Endothelial cell of umbilical vein (primary cell): ENCODE measurements around the gene ABR. TPM values are rescaled to one million over a fixed set of nuclear protein-coding genes. Genes with fewer than 3 reads are reported as not detected.

ENCODE experiments used
- BruUV-seq: library from RNA; stranded (reverse); fragments of 400-500 nt; replicated peaks from 2 replicates; lab custom pipeline; 2021; lab: Mats Ljungman, UMichigan
- CTCF ChIA-PET: fragments of 300-600, 350-600 bp; sonication (Branson Sonifier 250); formaldehyde crosslinking; loops from one replicate; lab custom pipeline; 2021; ENCODE audit warnings: antibody characterized with exemption, inconsistent platforms; lab: Charles Lee
- POLR2A ChIA-PET: fragments of 300-600, 350-600 bp; sonication (Branson Sonifier 250); formaldehyde crosslinking; loops from one replicate; lab custom pipeline; 2021; ENCODE audit warnings: antibody characterized with exemption, inconsistent platforms; lab: Charles Lee
- DNase-seq: peaks from one replicate; pipeline ENCODE4 v3.0.0-alpha.2; 2011; ENCODE audit warnings: low read depth, low spot score
- FAIRE-seq: peaks from 2 replicates; lab custom pipeline; 2011; peaks lifted over from hg19 to GRCh38; lab: Jason Lieb, UNC
- H2AFZ ChIP-seq: 2 replicates; pipeline ENCODE4 v1.6.0; 2012; ENCODE audit warnings: low read depth, low read length, control low read depth, inconsistent platforms
- H3K27ac ChIP-seq: 2 replicates; pipeline ENCODE4 v1.5.1; 2011; ENCODE audit warnings: low read depth, mild to moderate bottlenecking, control low read depth, low read length, moderate library complexity; ENCODE audit not compliant: insufficient read depth
- H3K27me3 ChIP-seq, 2 experiments: 2 replicates each; pipeline versions ENCODE4 v1.6.0 to v1.6.1; 2011; ENCODE audit warnings: low read length in 2 of 2, mixed read lengths in 1 of 2; ENCODE audit not compliant: control insufficient read depth in 2 of 2, insufficient read depth in 2 of 2
- H3K36me3 ChIP-seq, 2 experiments: 2 replicates in 1 of 2; 3 replicates in 1 of 2; pipeline ENCODE4 v1.5.1; 2011; ENCODE audit warnings: low read length in 2 of 2, mild to moderate bottlenecking in 1 of 2, moderate library complexity in 1 of 2; ENCODE audit not compliant: control insufficient read depth in 2 of 2, insufficient read depth in 2 of 2; ENCODE audit errors: extremely low read depth in 1 of 2
- H3K4me1 ChIP-seq: 3 replicates; pipeline ENCODE4 v1.5.1; 2011; ENCODE audit warnings: mild to moderate bottlenecking, low read length; ENCODE audit not compliant: control insufficient read depth, insufficient read depth; ENCODE audit errors: extremely low read depth
- H3K4me2 ChIP-seq: 2 replicates; pipeline ENCODE4 v1.6.1; 2011; ENCODE audit warnings: low read length, control low read depth, mixed read lengths; ENCODE audit not compliant: insufficient read depth
- H3K4me3 ChIP-seq, 3 experiments: fragments of 200-600 bp in 1 of 3; sonication (generic), shearing (Covaris generic) in 1 of 3; replicated peaks in 1 of 3; 2 replicates each; pipeline ENCODE4 v1.5.1; 2011 to 2016; ENCODE audit warnings: control low read depth in 3 of 3, low read length in 3 of 3, mild to moderate bottlenecking in 2 of 3, inconsistent platforms in 1 of 3, low read depth in 1 of 3, moderate library complexity in 1 of 3; ENCODE audit not compliant: insufficient read depth in 1 of 3
- H3K79me2 ChIP-seq: 2 replicates; pipeline ENCODE4 v1.6.0; 2012; ENCODE audit warnings: low read length, inconsistent platforms; ENCODE audit not compliant: control insufficient read depth, insufficient read depth
- H3K9ac ChIP-seq: replicated peaks from 2 replicates; pipeline ENCODE3; 2011; ENCODE audit warnings: low read length, control low read depth; ENCODE audit not compliant: insufficient read depth; ENCODE audit errors: extremely low read depth
- H3K9me1 ChIP-seq: replicated peaks from 3 replicates; pipeline ENCODE4 v1.6.0; 2011; ENCODE audit warnings: mild to moderate bottlenecking, low read length; ENCODE audit not compliant: control insufficient read depth, insufficient read depth; ENCODE audit errors: extremely low read depth
- H3K9me3 ChIP-seq: replicated peaks from 2 replicates; pipeline ENCODE4 v1.5.1; 2012; ENCODE audit warnings: low read length, inconsistent platforms; ENCODE audit not compliant: control insufficient read depth, insufficient read depth
- H4K20me1 ChIP-seq: replicated peaks from 2 replicates; pipeline ENCODE3; 2011; ENCODE audit warnings: mild to moderate bottlenecking, low read length; ENCODE audit not compliant: control insufficient read depth, insufficient read depth; ENCODE audit errors: extremely low read depth
- CTCF ChIP-seq, 2 donors: IDR thresholded peaks; 1 replicate in 1 of 2; 2 replicates in 1 of 2; pipeline ENCODE4 v1.5.1; 2011; ENCODE audit warnings: low read length in 2 of 2, mild to moderate bottlenecking in 2 of 2, moderate library complexity in 2 of 2, control low read depth in 1 of 2, inconsistent platforms in 1 of 2, low read depth in 1 of 2; ENCODE audit not compliant: insufficient read depth in 1 of 2; ENCODE audit errors: extremely low read depth in 1 of 2
- EZH2 ChIP-seq: IDR thresholded peaks from 2 replicates; pipeline ENCODE4 v1.6.1; 2012; ENCODE audit warnings: borderline replicate concordance, low read depth, mild to moderate bottlenecking, moderate library complexity, low read length, inconsistent platforms; ENCODE audit not compliant: severe bottlenecking
- FOS ChIP-seq: IDR thresholded peaks from 2 replicates; pipeline ENCODE4 v1.6.1; 2011; ENCODE audit warnings: mild to moderate bottlenecking, low read length, moderate library complexity, borderline replicate concordance; ENCODE audit not compliant: insufficient read depth
- GATA2 ChIP-seq: IDR thresholded peaks from 2 replicates; pipeline ENCODE4 v1.7.0; 2011; ENCODE audit warnings: low read depth, mild to moderate bottlenecking, moderate library complexity, mixed read lengths, low read length; ENCODE audit not compliant: insufficient read length, insufficient read depth
- JUN ChIP-seq: IDR thresholded peaks from 2 replicates; pipeline ENCODE4 v1.6.1; 2011; ENCODE audit warnings: borderline replicate concordance, low read depth; ENCODE audit not compliant: insufficient read length, insufficient read depth
- MYC ChIP-seq: IDR thresholded peaks from one replicate; pipeline ENCODE4 v1.6.1; 2011; ENCODE audit warnings: mild to moderate bottlenecking, low read depth, low read length
- POLR2A ChIP-seq: IDR thresholded peaks from 2 replicates; pipeline ENCODE4 v1.6.1; 2012; ENCODE audit warnings: low read depth, mild to moderate bottlenecking, control low read depth, low read length
- POLR2AphosphoS5 ChIP-seq: IDR thresholded peaks from 2 replicates; pipeline ENCODE4 v1.6.1; 2012; ENCODE audit warnings: low read depth, mild to moderate bottlenecking, control low read depth, low read length, moderate library complexity; ENCODE audit not compliant: insufficient read depth
- dilution Hi-C: fragments of 300-500 bp; cut with MboI; formaldehyde crosslinking; loops from one replicate; pipeline ENCODE4 v1.15.0; 2019; ENCODE audit warnings: low sequenced_read_pairs; ENCODE audit not compliant: extremely low pct_ligation_motif_present
- intact Hi-C: fragments of 100-400 bp; cut with micrococcal nuclease; formaldehyde crosslinking; loops from one replicate; pipeline ENCODE4 v1.10.0; 2022
- polyA plus RNA-seq, 4 experiments: library from polyadenylated mRNA; depleted of rRNA in 3 of 4; stranded (reverse) in 3 of 4; unstranded in 1 of 4; fragments of >200 nt; gene quantifications; 2 replicates each; pipeline versions ENCODE4 v1.2.1 to v1.2.3, GENCODE V29; 2011 to 2012; ENCODE audit warnings: missing spikeins in 1 of 4
- total RNA-seq: library from RNA; stranded (reverse); gene quantifications from 2 replicates; pipeline ENCODE4 v1.2.3, GENCODE V29; 2021
- TF ChIP-seq, protein P1 (sequence below): IDR thresholded peaks from 2 replicates; pipeline ENCODE4 v1.6.1; 2011; ENCODE audit not compliant: insufficient read depth, insufficient read length

ABR gene
- total and polyA plus RNA-seq, 2 donors (not counting 3 experiments of a cell fraction or from before 2014, with no cell fraction given): 83.5 to 96.8 TPM

GRCh38 chr17:1173432-1174262, 6.1 kb downstream of the ABR start:
- dilution Hi-C loops (no loop called here), intact Hi-C loops (no loop called here)
- H3K9ac ChIP-seq: no peak overlapping the region
- ChIA-PET CTCF (interaction anchor here (1.1 to 2.9 kb wide), 3 partner anchors 9 to 28 kb away, joined by 3 to 13 read pairs (median 5); no protein-coding TSS in a partner anchor), POLR2A (no interaction called here)
- H3K36me3 ChIP-seq: no peaks in the 10 kb centered on the region
- H3K4me2 ChIP-seq: no peak overlapping the region
- no peaks in the 10 kb centered on the region for H3K27me3 ChIP-seq
- no peaks in the 10 kb centered on the region for H3K79me2 ChIP-seq
- no TSS peak for BruUV-seq
- FAIRE-seq (no peak), DNase-seq (no peak)
- H4K20me1 ChIP-seq: no peaks in the 10 kb centered on the region
- TF ChIP-seq GATA2 (no peak), FOS (no peak), CTCF (IDR thresholded peaks at IDR 0.05; ENCODE audit: extremely low read depth in 1 of 2, insufficient read depth in 1 of 2, low read depth in 1 of 2, low read length in 2 of 2) (no peak), POLR2A (no peak), JUN (no peak), MYC (no peak), POLR2AphosphoS5 (no peak), EZH2 (no peak)
- TF ChIP-seq, protein P1, sequence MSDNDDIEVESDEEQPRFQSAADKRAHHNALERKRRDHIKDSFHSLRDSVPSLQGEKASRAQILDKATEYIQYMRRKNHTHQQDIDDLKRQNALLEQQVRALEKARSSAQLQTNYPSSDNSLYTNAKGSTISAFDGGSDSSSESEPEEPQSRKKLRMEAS: no peak
- peaks cover 7% of the 10 kb centered on the region for H3K4me1 ChIP-seq
- no peak overlapping the region for H2AFZ ChIP-seq
- H3K4me3 ChIP-seq: no peak overlapping the region
- no peaks in the 10 kb centered on the region for H3K9me3 ChIP-seq
- no peak overlapping the region for H3K27ac ChIP-seq
- no peaks in the 10 kb centered on the region for H3K9me1 ChIP-seq
